SK-N-SH (cell line): ENCODE measurements around the gene SPTBN1.

ENCODE experiments used
- FOSL2 ChIP-seq: IDR thresholded peaks from 2 replicates; pipeline ENCODE4 v1.4.0; 2012; ENCODE audit warnings: low read depth, mild to moderate bottlenecking, moderate library complexity, borderline replicate concordance
- GABPA ChIP-seq: IDR thresholded peaks from 2 replicates; pipeline ENCODE4 v1.4.0; 2012; ENCODE audit warnings: low read depth, mild to moderate bottlenecking
- MXI1 ChIP-seq: IDR thresholded peaks from 2 replicates; pipeline ENCODE4 v1.6.1; 2012; ENCODE audit warnings: mild to moderate bottlenecking, low read depth, low read length, improper control_type of control experiment
- POLR2AphosphoS5 ChIP-seq: IDR thresholded peaks from 2 replicates; pipeline ENCODE4 v1.6.1; 2012; ENCODE audit warnings: low read depth, low read length
- RFX5 ChIP-seq: IDR thresholded peaks from 2 replicates; pipeline ENCODE4 v1.6.1; 2012; ENCODE audit warnings: mild to moderate bottlenecking, improper control_type of control experiment, low read length
- RXRA ChIP-seq: IDR thresholded peaks from 2 replicates; pipeline ENCODE4 v1.4.0; 2012; ENCODE audit warnings: low read depth, mild to moderate bottlenecking, borderline replicate concordance
- SIN3A ChIP-seq: IDR thresholded peaks from 2 replicates; pipeline ENCODE4 v1.6.1; 2012; ENCODE audit warnings: low read depth, mild to moderate bottlenecking, low read length, moderate library complexity, borderline replicate concordance
- TAF1 ChIP-seq: IDR thresholded peaks from 2 replicates; pipeline ENCODE4 v1.6.1; 2012; ENCODE audit warnings: low read depth, mild to moderate bottlenecking, low read length, moderate library complexity, borderline replicate concordance
- TEAD4 ChIP-seq: IDR thresholded peaks from 2 replicates; pipeline ENCODE4 v1.4.0; 2012; ENCODE audit warnings: mild to moderate bottlenecking, borderline replicate concordance; ENCODE audit not compliant: insufficient read depth
- YY1 ChIP-seq: IDR thresholded peaks from 2 replicates; pipeline ENCODE4 v1.4.0; 2012; ENCODE audit warnings: low read depth, mild to moderate bottlenecking
- TF ChIP-seq, protein P1 (sequence below): fragments of 200-600 bp; sonication (generic); IDR thresholded peaks from 2 replicates; pipeline ENCODE4 v1.6.1; 2017; ENCODE audit warnings: antibody characterized with exemption, mild to moderate bottlenecking, moderate library complexity

DNA sequence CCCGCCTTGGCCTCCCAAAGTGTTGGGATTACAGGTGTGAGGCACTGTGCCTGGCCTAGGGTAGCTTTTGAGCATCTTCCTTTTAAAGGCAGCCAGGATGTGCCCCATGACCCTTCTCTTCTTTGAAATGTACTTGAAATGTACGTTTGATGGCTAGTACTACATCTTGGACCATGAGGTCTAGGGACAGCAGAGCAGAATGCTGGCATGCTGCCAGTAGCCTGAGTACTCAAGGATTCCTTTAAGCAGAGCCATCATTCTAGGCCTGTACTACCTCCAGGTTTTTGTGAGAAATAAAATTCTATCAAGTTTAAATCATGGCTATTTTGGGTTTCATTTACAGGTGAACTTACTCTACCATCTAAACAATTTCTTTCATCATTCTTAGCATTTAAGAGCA is 264.4 kb downstream of the SPTBN1 start:
- no peak for TF ChIP-seq RFX5
- TF ChIP-seq, protein P1, sequence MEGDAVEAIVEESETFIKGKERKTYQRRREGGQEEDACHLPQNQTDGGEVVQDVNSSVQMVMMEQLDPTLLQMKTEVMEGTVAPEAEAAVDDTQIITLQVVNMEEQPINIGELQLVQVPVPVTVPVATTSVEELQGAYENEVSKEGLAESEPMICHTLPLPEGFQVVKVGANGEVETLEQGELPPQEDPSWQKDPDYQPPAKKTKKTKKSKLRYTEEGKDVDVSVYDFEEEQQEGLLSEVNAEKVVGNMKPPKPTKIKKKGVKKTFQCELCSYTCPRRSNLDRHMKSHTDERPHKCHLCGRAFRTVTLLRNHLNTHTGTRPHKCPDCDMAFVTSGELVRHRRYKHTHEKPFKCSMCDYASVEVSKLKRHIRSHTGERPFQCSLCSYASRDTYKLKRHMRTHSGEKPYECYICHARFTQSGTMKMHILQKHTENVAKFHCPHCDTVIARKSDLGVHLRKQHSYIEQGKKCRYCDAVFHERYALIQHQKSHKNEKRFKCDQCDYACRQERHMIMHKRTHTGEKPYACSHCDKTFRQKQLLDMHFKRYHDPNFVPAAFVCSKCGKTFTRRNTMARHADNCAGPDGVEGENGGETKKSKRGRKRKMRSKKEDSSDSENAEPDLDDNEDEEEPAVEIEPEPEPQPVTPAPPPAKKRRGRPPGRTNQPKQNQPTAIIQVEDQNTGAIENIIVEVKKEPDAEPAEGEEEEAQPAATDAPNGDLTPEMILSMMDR = no peak
- TF ChIP-seq GABPA = no peak
- TF ChIP-seq FOSL2 = no peak
- TF ChIP-seq RXRA = no peak
- TF ChIP-seq MXI1 = no peak
- TF ChIP-seq POLR2AphosphoS5 = no peak
- TF ChIP-seq YY1 = no peak
- no peak for TF ChIP-seq SIN3A
- no peak for TF ChIP-seq TEAD4
- TF ChIP-seq TAF1 = no peak
